DMS53 (cell line): ENCODE measurements around the gene TM9SF3.
"Not testable (repeated sequence)": the region's sequence is repeated elsewhere in the genome, so short reads cannot be mapped to it uniquely, and the experiment has no call there.

ENCODE experiments used
- DNase-seq: peaks from one replicate; lab custom pipeline; 2025; lab: John Stamatoyannopoulos, UW

Gene TM9SF3

GRCh38 chr10:96598846-96599245 is 12.0 kb upstream of the TM9SF3 start:
- DNase-seq: no peak

GRCh38 chr10:96596422-96597407 is 9.9 kb upstream of the TM9SF3 start:
- DNase-seq: peak; percentile 48

DNA sequence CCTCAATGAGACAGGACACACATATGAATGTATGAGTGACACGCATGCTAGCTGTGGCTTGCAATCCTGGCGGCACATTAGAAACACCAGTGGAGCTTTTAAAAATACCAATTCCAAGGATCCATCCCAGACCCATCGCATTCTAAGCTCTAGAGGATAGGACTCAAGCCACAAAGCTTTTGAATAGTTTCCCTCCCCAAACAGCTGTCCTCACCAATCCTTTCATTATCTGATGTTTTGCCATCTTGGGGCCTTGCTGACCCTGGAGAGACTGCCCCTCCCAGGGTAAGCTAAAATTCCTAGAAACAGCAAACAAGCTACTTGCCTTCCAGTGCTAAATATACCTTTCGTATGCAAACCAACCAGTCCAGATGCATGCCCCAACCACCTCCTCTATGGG is 8.9 kb upstream of the TM9SF3 start:
- no peak for DNase-seq

DNA sequence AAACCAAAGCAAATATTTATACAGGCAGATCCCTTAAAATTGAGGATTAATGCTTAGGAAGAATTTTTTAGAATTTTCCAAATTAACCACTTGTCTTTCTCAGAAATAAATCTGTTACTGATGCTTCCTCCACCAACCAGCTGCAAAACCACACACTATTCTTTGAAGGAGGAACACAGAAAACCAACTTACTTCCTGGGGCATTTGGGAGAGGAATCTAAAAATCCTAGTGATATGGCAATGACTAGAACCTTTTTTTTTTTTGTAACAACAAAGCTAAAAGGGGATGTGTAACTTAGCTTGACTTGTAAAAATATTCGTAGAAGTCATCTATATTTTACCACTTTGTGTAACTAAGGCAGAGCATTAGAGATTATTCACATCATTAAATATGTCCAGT is 5.1 kb upstream of the TM9SF3 start:
- no peak for DNase-seq

GRCh38 chr10:96588616-96589419 is 2.0 kb upstream of the TM9SF3 start:
- no peak for DNase-seq

- DNase-seq: peak; percentile 86
These were observed 1.3 kb upstream of the TM9SF3 start for GRCh38 chr10:96588060-96588554.

DNA sequence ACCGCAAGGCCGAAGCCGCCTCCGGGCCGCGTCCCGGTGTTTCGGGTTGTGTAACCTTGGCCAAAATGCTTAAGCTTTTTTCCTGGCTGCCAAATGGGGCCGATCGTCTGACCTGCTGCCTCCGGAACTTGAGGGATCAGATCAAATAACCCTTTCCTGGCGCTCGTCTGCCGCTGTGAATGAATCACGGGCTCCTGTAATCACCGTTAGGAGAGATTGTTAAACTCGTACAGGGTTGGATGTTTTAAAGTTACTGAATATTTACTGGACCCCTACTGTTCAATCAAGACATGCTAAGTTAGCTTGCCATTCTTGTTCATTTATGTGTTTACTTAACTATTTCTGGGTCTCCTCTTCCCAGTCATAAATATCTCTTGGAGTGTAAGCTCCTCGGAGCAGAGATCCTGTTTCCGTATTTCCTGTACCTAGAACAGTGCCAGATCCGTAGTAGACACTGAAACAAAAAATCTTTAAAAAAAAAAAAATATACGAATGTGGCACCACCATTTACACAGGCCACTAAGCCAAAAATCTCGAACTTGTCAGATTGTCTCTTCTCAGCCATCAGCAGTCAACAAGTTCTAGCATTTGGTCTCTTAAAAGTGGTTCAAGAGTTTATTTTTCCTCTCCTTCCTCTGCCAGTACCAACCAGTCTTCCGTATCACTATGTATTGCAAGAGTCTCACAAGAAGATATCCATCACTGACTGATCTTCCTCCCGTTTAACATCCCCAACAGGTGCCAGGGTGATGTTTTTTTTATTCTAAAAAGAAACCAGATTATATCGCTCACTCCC is 650 bp upstream of the TM9SF3 start:
- peak; percentile 91 for DNase-seq

DNA sequence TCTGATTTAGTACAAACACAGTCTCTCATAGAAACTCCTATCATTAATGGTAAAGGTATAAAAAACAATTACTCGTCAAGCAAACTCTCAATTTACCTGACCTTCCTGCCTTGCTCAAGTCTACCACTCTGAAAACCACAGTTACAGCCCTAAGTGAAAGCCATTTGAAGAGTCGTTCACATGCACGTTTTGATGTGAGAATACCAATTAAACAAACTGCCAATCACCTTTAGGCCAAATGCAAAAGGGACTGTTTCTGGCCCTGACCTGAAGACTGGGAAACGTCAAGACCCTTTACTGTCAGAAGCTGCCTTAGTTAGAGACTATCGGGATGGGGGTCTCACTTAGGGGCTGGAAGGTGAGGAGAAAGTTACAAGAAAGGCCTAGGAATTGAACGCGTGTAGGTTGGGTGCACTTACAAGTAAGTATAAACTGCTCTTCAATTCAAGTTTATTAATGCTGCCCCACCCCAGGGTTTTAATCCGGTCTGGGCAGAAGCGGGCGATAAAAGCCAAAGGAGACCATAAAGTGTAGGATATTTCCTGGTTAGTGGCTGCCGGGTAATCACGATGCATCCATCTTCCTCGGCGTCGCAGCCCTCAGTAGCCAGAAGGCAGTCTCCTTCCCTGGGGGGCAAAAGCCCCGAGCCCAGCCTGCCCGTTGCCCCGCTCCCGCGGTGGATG is 935 bp downstream of the TM9SF3 start:
- peak; percentile 73 for DNase-seq

GRCh38 chr10:96584474-96584873 is 2.3 kb downstream of the TM9SF3 start:
- DNase-seq: no peak

- no peak for DNase-seq
These were observed 2.8 kb downstream of the TM9SF3 start for GRCh38 chr10:96584035-96584434.

DNA sequence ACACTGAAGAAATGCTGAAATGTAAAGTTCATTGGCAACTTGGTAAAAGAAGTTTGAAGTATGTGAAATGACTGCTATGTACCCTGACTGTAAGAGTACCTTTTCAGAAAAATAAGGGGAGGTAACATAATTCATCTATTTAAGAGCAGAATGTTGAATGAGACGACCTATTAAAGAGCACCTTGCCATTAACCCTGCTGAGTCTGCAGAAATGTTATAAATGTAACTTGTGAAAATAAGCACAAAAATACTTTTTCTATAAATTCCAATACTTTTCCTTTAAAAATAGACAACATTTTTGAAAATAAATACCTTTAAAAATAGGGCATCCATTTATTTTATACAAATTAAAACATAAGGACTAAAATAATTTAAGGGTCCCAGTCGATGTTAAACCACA is 7.7 kb downstream of the TM9SF3 start:
- no peak for DNase-seq

DNA sequence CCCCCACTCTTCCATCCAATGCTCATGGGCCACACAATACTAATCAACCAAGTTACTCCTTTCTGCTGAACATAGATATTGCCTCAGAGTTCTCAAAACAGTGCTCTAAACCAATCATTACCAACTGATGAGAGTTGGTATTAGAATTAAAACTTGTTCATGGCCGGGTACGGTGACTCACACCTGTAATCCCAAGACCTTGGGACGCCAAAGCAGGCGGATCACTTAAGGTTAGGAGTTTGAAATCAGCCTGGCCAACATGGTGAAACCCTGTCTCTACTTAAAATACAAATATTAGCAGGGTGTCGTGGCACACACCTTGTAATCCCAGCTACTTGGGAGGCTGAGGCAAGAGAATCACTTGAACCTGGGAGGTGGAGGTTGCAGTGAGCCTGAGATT is 8.2 kb downstream of the TM9SF3 start:
- no peak for DNase-seq

GRCh38 chr10:96578022-96578421 is 8.8 kb downstream of the TM9SF3 start:
- DNase-seq: peak; percentile 16

DNA sequence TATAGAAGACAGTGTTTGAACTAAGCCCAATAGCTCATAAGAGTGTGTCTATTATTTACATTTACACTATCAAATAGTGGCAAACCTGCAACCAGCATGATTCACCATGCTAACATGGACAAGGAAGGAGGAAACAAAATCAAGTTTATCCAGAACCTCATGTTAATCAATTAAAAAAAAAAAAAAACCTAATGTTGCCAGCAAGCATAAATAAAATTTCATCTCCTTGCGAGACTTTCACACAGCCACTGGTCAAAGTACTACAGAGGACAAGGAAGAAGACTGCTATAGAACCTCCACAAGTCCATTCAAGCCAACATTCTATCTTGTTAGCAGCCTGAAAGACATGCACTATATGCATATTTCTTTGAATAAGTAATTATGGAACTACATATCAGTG is 9.7 kb downstream of the TM9SF3 start:
- peak; percentile 74 for DNase-seq

- DNase-seq: no peak
These were observed 10.4 kb downstream of the TM9SF3 start for GRCh38 chr10:96576277-96576980.

GRCh38 chr10:96574564-96574963 is 12.2 kb downstream of the TM9SF3 start:
- DNase-seq: not testable (repeated sequence)

DNA sequence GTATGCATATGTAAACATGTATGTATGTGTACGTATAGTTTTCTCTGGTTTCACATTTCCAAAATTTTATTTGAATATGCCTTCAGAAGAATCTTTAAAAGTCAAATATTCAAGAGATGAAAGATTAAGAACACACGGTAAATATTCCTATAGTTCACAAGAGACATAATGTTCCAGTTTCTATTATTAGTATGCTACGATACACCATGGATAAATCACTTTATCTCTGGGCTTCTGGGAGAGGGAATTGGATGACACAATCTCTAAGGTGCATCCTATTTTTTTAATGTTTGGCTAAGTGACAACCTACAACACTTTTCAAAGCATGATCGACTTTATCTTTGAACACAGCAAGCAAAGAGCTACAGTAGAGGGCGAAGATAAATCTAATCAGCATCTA is 13.8 kb downstream of the TM9SF3 start:
- DNase-seq: no peak

GRCh38 chr10:96570983-96571964 is 15.5 kb downstream of the TM9SF3 start:
- no peak for DNase-seq

- no peak for DNase-seq
These were observed 16.3 kb downstream of the TM9SF3 start for GRCh38 chr10:96570511-96570910.
